ENCODE measurements around the gene GSX1. TPM values are rescaled to one million over a fixed set of nuclear protein-coding genes. Genes with fewer than 3 reads are reported as not detected.

GSX1 gene
- total and polyA plus RNA-seq, 2 experiments from 2014 or later, result not detected

GRCh38 chr13:27790523-27790922 lies 1.8 kb upstream of the GSX1 start:
- H3K27me3 ChIP-seq, result peaks cover 100% of the 10 kb centered on the region
- DNase-seq (ENCODE audit: low read depth in 1 of 2, low spot score in 1 of 2), result no peak
- H3K36me3 ChIP-seq, result no peaks in the 10 kb centered on the region
- H3K9me3 ChIP-seq (ENCODE audit: low read depth), result no peaks in the 10 kb centered on the region
- no peak overlapping the region for H3K4me3 ChIP-seq
- no peak overlapping the region for H3K27ac ChIP-seq
- H3K4me1 ChIP-seq (ENCODE audit: low read depth), result no peaks in the 10 kb centered on the region
- TF ChIP-seq, protein P1, sequence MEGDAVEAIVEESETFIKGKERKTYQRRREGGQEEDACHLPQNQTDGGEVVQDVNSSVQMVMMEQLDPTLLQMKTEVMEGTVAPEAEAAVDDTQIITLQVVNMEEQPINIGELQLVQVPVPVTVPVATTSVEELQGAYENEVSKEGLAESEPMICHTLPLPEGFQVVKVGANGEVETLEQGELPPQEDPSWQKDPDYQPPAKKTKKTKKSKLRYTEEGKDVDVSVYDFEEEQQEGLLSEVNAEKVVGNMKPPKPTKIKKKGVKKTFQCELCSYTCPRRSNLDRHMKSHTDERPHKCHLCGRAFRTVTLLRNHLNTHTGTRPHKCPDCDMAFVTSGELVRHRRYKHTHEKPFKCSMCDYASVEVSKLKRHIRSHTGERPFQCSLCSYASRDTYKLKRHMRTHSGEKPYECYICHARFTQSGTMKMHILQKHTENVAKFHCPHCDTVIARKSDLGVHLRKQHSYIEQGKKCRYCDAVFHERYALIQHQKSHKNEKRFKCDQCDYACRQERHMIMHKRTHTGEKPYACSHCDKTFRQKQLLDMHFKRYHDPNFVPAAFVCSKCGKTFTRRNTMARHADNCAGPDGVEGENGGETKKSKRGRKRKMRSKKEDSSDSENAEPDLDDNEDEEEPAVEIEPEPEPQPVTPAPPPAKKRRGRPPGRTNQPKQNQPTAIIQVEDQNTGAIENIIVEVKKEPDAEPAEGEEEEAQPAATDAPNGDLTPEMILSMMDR (IDR thresholded peaks at IDR 0.05; ENCODE audit: low read depth, low read length), result no peak

DNA sequence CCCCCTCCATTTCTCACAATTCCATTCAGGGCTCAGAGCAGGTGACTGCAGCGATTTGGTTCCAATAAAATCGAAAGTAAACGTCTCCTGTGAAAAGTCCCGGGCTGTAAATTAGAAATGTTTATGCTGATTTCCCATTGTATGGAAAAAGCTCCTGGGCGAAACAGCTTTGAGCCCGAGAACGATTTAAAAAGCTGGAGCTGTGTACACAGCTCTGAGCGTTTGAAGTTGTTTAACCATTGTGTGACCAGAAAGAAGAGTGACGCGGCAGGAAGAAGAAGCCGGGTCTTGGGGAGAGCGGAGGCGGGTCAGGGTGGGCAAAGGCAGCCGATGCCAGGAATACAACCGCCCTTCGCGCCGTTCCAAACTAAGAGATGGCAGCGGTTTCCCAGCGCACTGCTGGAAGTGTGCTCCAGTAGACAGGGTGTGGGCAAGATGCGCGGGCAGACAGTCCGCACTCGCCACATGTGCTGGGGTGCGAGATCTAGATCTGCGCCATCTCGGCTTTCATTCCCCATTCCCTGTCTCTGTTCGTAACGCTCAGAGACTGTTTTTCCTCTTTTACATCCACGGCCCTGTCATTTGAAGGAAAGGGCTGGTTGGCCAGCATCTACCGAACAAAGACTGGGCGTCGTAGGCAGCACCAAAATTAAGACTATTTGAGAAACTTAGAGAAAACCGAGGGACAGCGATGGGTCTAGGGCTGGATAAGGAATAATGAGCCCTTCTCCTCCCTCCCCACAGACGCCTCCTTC lies 960 bp upstream of the GSX1 start:
- H3K4me1 ChIP-seq (ENCODE audit: low read depth), result no peaks in the 10 kb centered on the region
- DNase-seq (ENCODE audit: low read depth in 1 of 2, low spot score in 1 of 2), result no peak

DNA sequence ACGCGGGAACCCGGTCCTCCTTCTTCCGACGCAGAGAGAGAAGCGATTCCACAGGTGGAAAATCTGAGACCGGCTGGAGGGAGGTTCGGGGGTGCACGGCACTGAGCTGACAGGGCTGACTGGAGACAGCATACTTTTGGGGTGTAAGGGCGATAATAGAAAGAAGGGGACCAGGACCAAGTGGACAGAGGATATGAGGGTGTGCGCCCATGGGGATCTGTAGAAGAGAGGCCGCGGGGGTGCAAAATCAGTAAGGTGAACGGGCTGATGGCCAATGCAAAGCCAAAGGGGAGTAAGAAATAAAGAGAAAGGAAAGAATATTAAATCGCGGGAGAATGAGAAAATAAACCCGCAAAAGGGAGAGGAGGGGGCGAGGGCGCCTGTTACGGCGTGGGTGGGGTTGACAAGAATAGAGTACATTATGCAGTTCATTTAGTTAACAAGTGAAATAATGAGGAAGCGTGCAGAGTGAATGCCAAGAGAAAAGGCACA lies 336 bp upstream of the GSX1 start:
- H3K4me1 ChIP-seq (ENCODE audit: low read depth), result no peaks in the 10 kb centered on the region
- H3K9me3 ChIP-seq (ENCODE audit: low read depth), result no peaks in the 10 kb centered on the region
- no peak overlapping the region for H3K27ac ChIP-seq
- H3K4me3 ChIP-seq, result no peak overlapping the region
- peaks cover 100% of the 10 kb centered on the region for H3K27me3 ChIP-seq
- no peak for DNase-seq (ENCODE audit: low read depth in 1 of 2, low spot score in 1 of 2)
- TF ChIP-seq, protein P1 (IDR thresholded peaks at IDR 0.05; ENCODE audit: low read depth, low read length), result no peak
- H3K36me3 ChIP-seq, result no peaks in the 10 kb centered on the region

More for the DNA sequence above, 960 bp upstream of the GSX1 start:
- no peaks in the 10 kb centered on the region for H3K36me3 ChIP-seq
- TF ChIP-seq, protein P1 (IDR thresholded peaks at IDR 0.05; ENCODE audit: low read depth, low read length), result no peak
- H3K4me3 ChIP-seq, result no peak overlapping the region
- H3K9me3 ChIP-seq (ENCODE audit: low read depth), result no peaks in the 10 kb centered on the region
- H3K27ac ChIP-seq, result no peak overlapping the region
- H3K27me3 ChIP-seq, result peaks cover 100% of the 10 kb centered on the region

- H3K4me1 ChIP-seq (ENCODE audit: low read depth), result no peaks in the 10 kb centered on the region
- no peak overlapping the region for H3K4me3 ChIP-seq
- no peak for DNase-seq (ENCODE audit: low read depth in 1 of 2, low spot score in 1 of 2)
- TF ChIP-seq, protein P1 (IDR thresholded peaks at IDR 0.05; ENCODE audit: low read depth, low read length), result no peak
- no peaks in the 10 kb centered on the region for H3K36me3 ChIP-seq
- H3K27me3 ChIP-seq, result peaks cover 100% of the 10 kb centered on the region
- no peaks in the 10 kb centered on the region for H3K9me3 ChIP-seq (ENCODE audit: low read depth)
- no peak overlapping the region for H3K27ac ChIP-seq
Measured at GRCh38 chr13:27793507-27794367, 1.5 kb downstream of the GSX1 start.

GRCh38 chr13:27794368-27794691 lies 2.0 kb downstream of the GSX1 start:
- H3K27ac ChIP-seq, result no peak overlapping the region
- no peak for DNase-seq (ENCODE audit: low read depth in 1 of 2, low spot score in 1 of 2)
- H3K36me3 ChIP-seq, result no peaks in the 10 kb centered on the region
- no peaks in the 10 kb centered on the region for H3K9me3 ChIP-seq (ENCODE audit: low read depth)
- peaks cover 100% of the 10 kb centered on the region for H3K27me3 ChIP-seq
- TF ChIP-seq, protein P1 (IDR thresholded peaks at IDR 0.05; ENCODE audit: low read depth, low read length), result no peak
- H3K4me1 ChIP-seq (ENCODE audit: low read depth), result no peaks in the 10 kb centered on the region
- no peak overlapping the region for H3K4me3 ChIP-seq
